Muscle layer of duodenum (tissue), 2 donors: ENCODE data around the gene GLRX5.

Experiments
- H3K27ac ChIP-seq: one replicate; pipeline ENCODE4 v1.7.0; 2013; ENCODE audit warnings: mild to moderate bottlenecking, low read length
- H3K27me3 ChIP-seq: one replicate; pipeline ENCODE4 v1.7.0; 2013; ENCODE audit warnings: low read depth, mild to moderate bottlenecking, control low read depth, low read length
- H3K36me3 ChIP-seq, 2 donors: one replicate each; pipeline ENCODE4 v1.7.0; 2013; ENCODE audit warnings: low read length in 2 of 2, control low read depth in 1 of 2, mild to moderate bottlenecking in 1 of 2; ENCODE audit not compliant: insufficient read depth in 2 of 2, control insufficient read depth in 1 of 2
- H3K4me1 ChIP-seq, 2 donors: one replicate each; pipeline ENCODE4 v1.7.0; 2013; ENCODE audit warnings: low read length in 2 of 2, mild to moderate bottlenecking in 2 of 2, control low read depth in 1 of 2, moderate library complexity in 1 of 2; ENCODE audit not compliant: insufficient read depth in 2 of 2, control insufficient read depth in 1 of 2
- H3K4me3 ChIP-seq, 2 donors: one replicate each; pipeline ENCODE4 v1.7.0; 2013; ENCODE audit warnings: low read length in 2 of 2, low read depth in 1 of 2, mild to moderate bottlenecking in 1 of 2
- H3K9me3 ChIP-seq, 2 donors: one replicate each; pipeline ENCODE4 v1.7.0; 2013; ENCODE audit warnings: low read length in 2 of 2, control low read depth in 1 of 2, mild to moderate bottlenecking in 1 of 2; ENCODE audit not compliant: control insufficient read depth in 1 of 2
- donor health status: healthy.

GLRX5 gene

GRCh38 chr14:95493503-95493902, 41.3 kb upstream of the GLRX5 start:
- H3K9me3 ChIP-seq, result no peaks in the 10 kb centered on the region
- H3K36me3 ChIP-seq, result no peaks in the 10 kb centered on the region
- H3K27ac ChIP-seq, result no peak overlapping the region
- H3K4me1 ChIP-seq, result peaks cover 33 to 38% of the 10 kb centered on the region in 2 donors
- H3K27me3 ChIP-seq, result no peaks in the 10 kb centered on the region
- no peak overlapping the region for H3K4me3 ChIP-seq

- H3K4me3 ChIP-seq, result no peak overlapping the region
- peaks cover 37 to 42% of the 10 kb centered on the region in 2 donors for H3K4me1 ChIP-seq
- H3K27me3 ChIP-seq, result no peaks in the 10 kb centered on the region
- H3K36me3 ChIP-seq, result no peaks in the 10 kb centered on the region
- H3K9me3 ChIP-seq, result no peaks in the 10 kb centered on the region
- no peak overlapping the region for H3K27ac ChIP-seq
Observed at GRCh38 chr14:95493976-95494375, 40.9 kb upstream of the GLRX5 start.

GRCh38 chr14:95494456-95494855, 40.4 kb upstream of the GLRX5 start:
- Histone ChIP-seq H3K4me1 (peaks cover 42 to 47% of the 10 kb centered on the region in 2 donors), H3K36me3 (no peaks in the 10 kb centered on the region), H3K4me3 (no peak overlapping the region), H3K9me3 (no peaks in the 10 kb centered on the region), H3K27ac (no peak overlapping the region), H3K27me3 (no peaks in the 10 kb centered on the region)

- H3K4me3 ChIP-seq, result no peak overlapping the region
- H3K27ac ChIP-seq, result no peak overlapping the region
- H3K36me3 ChIP-seq, result no peaks in the 10 kb centered on the region
- H3K9me3 ChIP-seq, result no peaks in the 10 kb centered on the region
- no peaks in the 10 kb centered on the region for H3K27me3 ChIP-seq
- H3K4me1 ChIP-seq, result peaks cover 43 to 47% of the 10 kb centered on the region in 2 donors
Observed at GRCh38 chr14:95495076-95495475, 39.8 kb upstream of the GLRX5 start.

- H3K27me3 ChIP-seq, result no peaks in the 10 kb centered on the region
- no peak overlapping the region for H3K4me3 ChIP-seq
- H3K27ac ChIP-seq, result peak overlapping the region; percentile 40
- H3K4me1 ChIP-seq, result peaks cover 42 to 43% of the 10 kb centered on the region in 2 donors
- no peaks in the 10 kb centered on the region for H3K36me3 ChIP-seq
- H3K9me3 ChIP-seq, result no peaks in the 10 kb centered on the region
Observed at GRCh38 chr14:95495538-95496025, 39.3 kb upstream of the GLRX5 start.

GRCh38 chr14:95496111-95496681, 38.7 kb upstream of the GLRX5 start:
- no peaks in the 10 kb centered on the region for H3K36me3 ChIP-seq
- no peak overlapping the region for H3K4me3 ChIP-seq
- no peaks in the 10 kb centered on the region for H3K9me3 ChIP-seq
- H3K27me3 ChIP-seq, result no peaks in the 10 kb centered on the region
- H3K4me1 ChIP-seq, result peaks cover 39 to 43% of the 10 kb centered on the region in 2 donors
- peak overlapping the region; percentile 40 for H3K27ac ChIP-seq

GRCh38 chr14:95496690-95497259, 38.1 kb upstream of the GLRX5 start:
- no peaks in the 10 kb centered on the region for H3K27me3 ChIP-seq
- H3K27ac ChIP-seq, result peak overlapping the region; percentile 40
- H3K4me1 ChIP-seq, result peaks cover 42 to 48% of the 10 kb centered on the region in 2 donors
- H3K4me3 ChIP-seq, result peak overlapping the region in 1 of 2 donors; percentile 8
- no peaks in the 10 kb centered on the region for H3K36me3 ChIP-seq
- no peaks in the 10 kb centered on the region for H3K9me3 ChIP-seq

GRCh38 chr14:95497561-95498011, 37.3 kb upstream of the GLRX5 start:
- Histone ChIP-seq H3K36me3 (no peaks in the 10 kb centered on the region), H3K4me1 (peaks cover 42 to 52% of the 10 kb centered on the region in 2 donors), H3K27ac (peak overlapping the region; percentile 40), H3K4me3 (no peak overlapping the region), H3K27me3 (no peaks in the 10 kb centered on the region), H3K9me3 (no peaks in the 10 kb centered on the region)

GRCh38 chr14:95498622-95499353, 36.1 kb upstream of the GLRX5 start:
- Histone ChIP-seq H3K9me3 (no peaks in the 10 kb centered on the region), H3K4me1 (peaks cover 42 to 55% of the 10 kb centered on the region in 2 donors), H3K27ac (no peak overlapping the region), H3K4me3 (no peak overlapping the region), H3K36me3 (no peaks in the 10 kb centered on the region), H3K27me3 (no peaks in the 10 kb centered on the region)

- Histone ChIP-seq H3K4me1 (peaks cover 42 to 55% of the 10 kb centered on the region in 2 donors), H3K4me3 (no peak overlapping the region), H3K27ac (no peak overlapping the region), H3K36me3 (no peaks in the 10 kb centered on the region), H3K27me3 (no peaks in the 10 kb centered on the region), H3K9me3 (no peaks in the 10 kb centered on the region)
Observed at GRCh38 chr14:95499354-95499750, 35.5 kb upstream of the GLRX5 start.

GRCh38 chr14:95500201-95500681, 34.6 kb upstream of the GLRX5 start:
- H3K9me3 ChIP-seq, result no peaks in the 10 kb centered on the region
- H3K4me3 ChIP-seq, result no peak overlapping the region
- H3K27ac ChIP-seq, result no peak overlapping the region
- H3K4me1 ChIP-seq, result peaks cover 40 to 55% of the 10 kb centered on the region in 2 donors
- no peaks in the 10 kb centered on the region for H3K27me3 ChIP-seq
- no peaks in the 10 kb centered on the region for H3K36me3 ChIP-seq
